HEK293 (cell line): ENCODE data around the gene AK5.

Experiments used
- ATF2 ChIP-seq: fragments of 450-650 bp; formaldehyde crosslinking; IDR thresholded peaks from 2 replicates; pipeline ENCODE4 v1.5.1; 2016; ENCODE audit warnings: missing biosample characterization, missing genetic modification characterization, low read depth
- BCL11B ChIP-seq: fragments of 450-650 bp; formaldehyde crosslinking; IDR thresholded peaks from 2 replicates; pipeline ENCODE4 v1.5.1; 2016; ENCODE audit warnings: low read depth, missing biosample characterization, missing genetic modification characterization
- CTCF ChIP-seq: fragments of 450-650 bp; formaldehyde crosslinking; IDR thresholded peaks from 2 replicates; pipeline ENCODE4 v1.5.1; 2016; ENCODE audit warnings: missing biosample characterization, missing genetic modification characterization
- KLF10 ChIP-seq: fragments of 450-650 bp; IDR thresholded peaks from 2 replicates; pipeline ENCODE4 v1.5.1; 2018; ENCODE audit warnings: missing biosample characterization, mild to moderate bottlenecking, missing genetic modification characterization
- PATZ1 ChIP-seq: fragments of 450-650 bp; formaldehyde crosslinking; IDR thresholded peaks from 2 replicates; pipeline ENCODE4 v1.5.1; 2016; ENCODE audit warnings: missing biosample characterization, missing genetic modification characterization
- SCRT2 ChIP-seq: fragments of 450-650 bp; formaldehyde crosslinking; IDR thresholded peaks from 2 replicates; pipeline ENCODE4 v1.5.1; 2016; ENCODE audit warnings: missing biosample characterization, missing genetic modification characterization
- SP3 ChIP-seq: fragments of 450-650 bp; formaldehyde crosslinking; IDR thresholded peaks from 2 replicates; pipeline ENCODE4 v1.5.1; 2016; ENCODE audit warnings: missing biosample characterization, missing genetic modification characterization
- TSHZ1 ChIP-seq: fragments of 450-650 bp; formaldehyde crosslinking; IDR thresholded peaks from 2 replicates; pipeline ENCODE4 v1.5.1; 2016; ENCODE audit warnings: missing biosample characterization, missing genetic modification characterization, borderline replicate concordance
- YY2 ChIP-seq: fragments of 450-650 bp; formaldehyde crosslinking; IDR thresholded peaks from 2 replicates; pipeline ENCODE4 v1.5.1; 2016; ENCODE audit warnings: missing biosample characterization, missing genetic modification characterization
- ZBTB1 ChIP-seq: fragments of 450-650 bp; formaldehyde crosslinking; IDR thresholded peaks from 2 replicates; pipeline ENCODE4 v1.5.1; 2016; ENCODE audit warnings: missing biosample characterization, missing genetic modification characterization
- ZBTB10 ChIP-seq: fragments of 450-650 bp; formaldehyde crosslinking; IDR thresholded peaks from 2 replicates; pipeline ENCODE4 v1.5.1; 2016; ENCODE audit warnings: missing biosample characterization, missing genetic modification characterization
- ZBTB17 ChIP-seq: fragments of 450-650 bp; formaldehyde crosslinking; IDR thresholded peaks from 2 replicates; pipeline ENCODE4 v1.5.1; 2016; ENCODE audit warnings: missing biosample characterization, missing genetic modification characterization
- ZBTB44 ChIP-seq: fragments of 450-650 bp; IDR thresholded peaks from 2 replicates; pipeline ENCODE4 v1.5.1; 2018; ENCODE audit warnings: missing biosample characterization, mild to moderate bottlenecking, missing genetic modification characterization
- ZBTB7A ChIP-seq: fragments of 450-650 bp; formaldehyde crosslinking; IDR thresholded peaks from 2 replicates; pipeline ENCODE4 v1.5.1; 2016; ENCODE audit warnings: low read depth, missing biosample characterization, missing genetic modification characterization
- ZFP37 ChIP-seq: fragments of 450-650 bp; formaldehyde crosslinking; IDR thresholded peaks from 2 replicates; pipeline ENCODE4 v1.5.1; 2016; ENCODE audit warnings: missing biosample characterization, missing genetic modification characterization
- ZNF10 ChIP-seq: fragments of 450-650 bp; formaldehyde crosslinking; IDR thresholded peaks from 2 replicates; pipeline ENCODE4 v1.5.1; 2017; ENCODE audit warnings: missing biosample characterization, missing genetic modification characterization
- ZNF324 ChIP-seq: fragments of 450-650 bp; formaldehyde crosslinking; IDR thresholded peaks from 2 replicates; pipeline ENCODE4 v1.5.1; 2016; ENCODE audit warnings: missing biosample characterization, missing genetic modification characterization
- ZNF530 ChIP-seq: fragments of 450-650 bp; formaldehyde crosslinking; IDR thresholded peaks from 2 replicates; pipeline ENCODE4 v1.5.1; 2016; ENCODE audit warnings: low read depth, missing biosample characterization, missing genetic modification characterization
- ZNF558 ChIP-seq: fragments of 450-650 bp; formaldehyde crosslinking; IDR thresholded peaks from 2 replicates; pipeline ENCODE4 v1.5.1; 2016; ENCODE audit warnings: missing biosample characterization, missing genetic modification characterization
- ZNF677 ChIP-seq: fragments of 450-650 bp; IDR thresholded peaks from 2 replicates; pipeline ENCODE4 v1.5.0; 2018; ENCODE audit warnings: missing biosample characterization, mild to moderate bottlenecking, missing genetic modification characterization, moderate library complexity
- ZNF707 ChIP-seq: fragments of 450-650 bp; formaldehyde crosslinking; IDR thresholded peaks from 2 replicates; pipeline ENCODE4 v1.5.1; 2016; ENCODE audit warnings: missing biosample characterization, missing genetic modification characterization
- ZNF776 ChIP-seq: fragments of 450-650 bp; formaldehyde crosslinking; IDR thresholded peaks from 2 replicates; pipeline ENCODE4 v1.5.0; 2017; ENCODE audit warnings: missing biosample characterization, missing genetic modification characterization, borderline replicate concordance
- ZNF785 ChIP-seq: fragments of 450-650 bp; formaldehyde crosslinking; IDR thresholded peaks from 2 replicates; pipeline ENCODE4 v1.5.1; 2016; ENCODE audit warnings: missing biosample characterization, missing genetic modification characterization
- ZSCAN5A ChIP-seq: fragments of 450-650 bp; formaldehyde crosslinking; IDR thresholded peaks from 2 replicates; pipeline ENCODE4 v1.5.1; 2016; ENCODE audit warnings: missing biosample characterization, missing genetic modification characterization

AK5 gene

GRCh38 chr1:77282187-77282865 is 507 bp downstream of the AK5 start (continued):
- TF ChIP-seq ZBTB44, result no peak
- TF ChIP-seq ZNF677 (tag by site-specific recombination), result no peak
- no peak for TF ChIP-seq ZNF776 (tag by site-specific recombination)
- peak; percentile 18; the same call in 1 of the 2 replicates for TF ChIP-seq ZBTB10 (tag by site-specific recombination)
- TF ChIP-seq SCRT2 (tag by site-specific recombination), result no peak
- peak; percentile 13; the same call in 1 of the 2 replicates for TF ChIP-seq CTCF (tag by site-specific recombination)
- no peak for TF ChIP-seq KLF10 (tag by site-specific recombination)
- no peak for TF ChIP-seq ZNF558
- TF ChIP-seq BCL11B, result no peak; the same call in 1 of the 2 replicates
- no peak for TF ChIP-seq ZBTB1 (tag by site-specific recombination)
- TF ChIP-seq ZFP37 (tag by site-specific recombination), result no peak
- TF ChIP-seq YY2 (tag by site-specific recombination), result no peak
- TF ChIP-seq ZBTB7A (tag by site-specific recombination), result no peak
- no peak for TF ChIP-seq ATF2 (tag by site-specific recombination)
- TF ChIP-seq ZBTB17 (tag by site-specific recombination), result no peak
- no peak for TF ChIP-seq ZNF530 (tag by site-specific recombination)
- no peak for TF ChIP-seq ZNF324 (tag by site-specific recombination)
- no peak for TF ChIP-seq TSHZ1 (tag by site-specific recombination)
- TF ChIP-seq ZNF707 (tag by site-specific recombination), result no peak
- TF ChIP-seq SP3, result 0 out of 2 replicates have a peak, but pooled peaks have one; percentile 4
- TF ChIP-seq PATZ1 (tag by site-specific recombination), result peak; percentile 47; the same call in 1 of the 2 replicates
- TF ChIP-seq ZNF785 (tag by site-specific recombination), result no peak
- no peak for TF ChIP-seq ZSCAN5A (tag by site-specific recombination)
- no peak for TF ChIP-seq ZNF10 (tag by site-specific recombination)
